Posterior vena cava (tissue), 2 donors: ENCODE results near the gene SREBF2. TPM values are rescaled to one million over a fixed set of nuclear protein-coding genes. Genes with fewer than 3 reads are reported as not detected.

Experiments
- DNase-seq: peaks from one replicate; pipeline ENCODE4 v3.0.0-alpha.2; 2020; ENCODE audit warnings: low spot score
- intact Hi-C, 2 donors: fragments of 100-400 bp; cut with DNase I; formaldehyde crosslinking; loops; one replicate each; pipeline versions ENCODE4 v1.14.1 to v1.14.2; 2022 to 2023
- total RNA-seq, 2 donors: library from RNA; stranded (reverse); fragmentation: NEBNext Ultra II Directional; extraction: Animal tissue kit (Norgen Biotek cat#: 25700); gene quantifications; one replicate each; pipeline ENCODE4 v1.2.1, GENCODE V29; 2021
- donor health status: DM: yes; HTN: yes; CAD: no.
- donor health status: DM: yes; HTN: yes; CAD: no.

The SREBF2 gene
- total RNA-seq, 2 donors from 2014 or later = 48.3 to 52.0 TPM

GRCh38 chr22:41836551-41836950 is 3.6 kb downstream of the SREBF2 start:
- no peak for DNase-seq
- intact Hi-C loops = loop anchor here in 1 of 2 donors (5.0 kb wide), 1 partner anchor 1361 kb away; no protein-coding TSS in a partner anchor

- intact Hi-C loops = loop anchor here in 1 of 2 donors (5.0 kb wide), 1 partner anchor 1358 kb away; no protein-coding TSS in a partner anchor
- no peak for DNase-seq
Observed at GRCh38 chr22:41838842-41839618, 6.1 kb downstream of the SREBF2 start.

GRCh38 chr22:41840216-41840615 is 7.3 kb downstream of the SREBF2 start:
- intact Hi-C loops = no loop called here

GRCh38 chr22:41841085-41841712 is 8.3 kb downstream of the SREBF2 start:
- DNase-seq = no peak
- intact Hi-C loops = no loop called here

More at GRCh38 chr22:41840216-41840615, 7.3 kb downstream of the SREBF2 start:
- DNase-seq = no peak

- intact Hi-C loops = no loop called here
- DNase-seq = no peak
Observed at GRCh38 chr22:41842996-41843970, 10.4 kb downstream of the SREBF2 start.

- DNase-seq = no peak
- intact Hi-C loops = no loop called here
Observed at GRCh38 chr22:41844036-41844435, 11.1 kb downstream of the SREBF2 start.

GRCh38 chr22:41844513-41844912 is 11.6 kb downstream of the SREBF2 start:
- intact Hi-C loops = no loop called here
- no peak for DNase-seq

GRCh38 chr22:41845380-41846267 is 12.7 kb downstream of the SREBF2 start:
- intact Hi-C loops = no loop called here

GRCh38 chr22:41846268-41846987 is 13.5 kb downstream of the SREBF2 start:
- intact Hi-C loops = no loop called here
- DNase-seq = no peak

More at GRCh38 chr22:41845380-41846267, 12.7 kb downstream of the SREBF2 start:
- DNase-seq = no peak

- intact Hi-C loops = no loop called here
- DNase-seq = no peak
Observed at GRCh38 chr22:41847300-41847699, 14.4 kb downstream of the SREBF2 start.

- intact Hi-C loops = no loop called here
- DNase-seq = peak; percentile 87
Observed at GRCh38 chr22:41848468-41848867, 15.6 kb downstream of the SREBF2 start.

- DNase-seq = no peak
- intact Hi-C loops = no loop called here
Observed at GRCh38 chr22:41856469-41856868, 23.6 kb downstream of the SREBF2 start.

GRCh38 chr22:41857155-41857859 is 24.4 kb downstream of the SREBF2 start:
- no peak for DNase-seq
- intact Hi-C loops = no loop called here

- intact Hi-C loops = no loop called here
Observed at GRCh38 chr22:41857860-41858199, 24.9 kb downstream of the SREBF2 start.

GRCh38 chr22:41862160-41862529 is 29.2 kb downstream of the SREBF2 start:
- DNase-seq = no peak
- intact Hi-C loops = no loop called here

More at GRCh38 chr22:41857860-41858199, 24.9 kb downstream of the SREBF2 start:
- no peak for DNase-seq

GRCh38 chr22:41862530-41863266 is 29.8 kb downstream of the SREBF2 start:
- intact Hi-C loops = no loop called here
- DNase-seq = no peak

GRCh38 chr22:41863472-41863871 is 30.6 kb downstream of the SREBF2 start:
- no peak for DNase-seq

More at GRCh38 chr22:41863472-41863871, 30.6 kb downstream of the SREBF2 start:
- intact Hi-C loops = no loop called here
